Nephron progenitor cell (in vitro differentiated cells): Measurements from ENCODE around the gene C1orf21.

Source experiments
- DNase-seq: peaks from one replicate; pipeline ENCODE4 v3.0.0; 2021
- H3K27ac Mint-ChIP-seq: 2 replicates; pipeline ENCODE4 v1.8.0; 2021; ENCODE audit warnings: mild to moderate bottlenecking, moderate library complexity, mixed read lengths
- H3K27me3 Mint-ChIP-seq: 2 replicates; pipeline ENCODE4 v1.8.0; 2021; ENCODE audit warnings: mild to moderate bottlenecking, low read depth, mixed read lengths; ENCODE audit not compliant: poor library complexity
- H3K36me3 Mint-ChIP-seq: 2 replicates; pipeline ENCODE4 v1.8.0; 2021; ENCODE audit warnings: low read depth, mixed read lengths
- H3K4me1 Mint-ChIP-seq: 2 replicates; pipeline ENCODE4 v1.8.0; 2021; ENCODE audit warnings: mixed read lengths
- H3K4me3 Mint-ChIP-seq: 2 replicates; pipeline ENCODE4 v1.8.0; 2021; ENCODE audit warnings: mild to moderate bottlenecking, moderate library complexity, mixed read lengths
- H3K9me3 Mint-ChIP-seq: 2 replicates; pipeline ENCODE4 v1.8.0; 2021; ENCODE audit warnings: mild to moderate bottlenecking, moderate library complexity, mixed read lengths
- CTCF ChIP-seq: fragments of 200-600 bp; sonication (generic); IDR thresholded peaks from 2 replicates; pipeline ENCODE4 v1.5.0; 2021; ENCODE audit warnings: antibody characterized with exemption

The C1orf21 gene

GRCh38 chr1:184614667-184615066, 227.8 kb downstream of the C1orf21 start:
- Mint-ChIP-seq H3K27ac (peak overlapping the region; percentile 32), H3K4me3 (no peak overlapping the region), H3K4me1 (peaks cover 17% of the 10 kb centered on the region), H3K9me3 (no peaks in the 10 kb centered on the region), H3K27me3 (no peaks in the 10 kb centered on the region), H3K36me3 (peaks cover 5% of the 10 kb centered on the region)
- TF ChIP-seq CTCF, result no peak
- no peak for DNase-seq

- no peak overlapping the region for H3K4me3 Mint-ChIP-seq
- no peaks in the 10 kb centered on the region for H3K27me3 Mint-ChIP-seq
- no peak overlapping the region for H3K27ac Mint-ChIP-seq
- no peak for DNase-seq
- TF ChIP-seq CTCF, result no peak
- H3K4me1 Mint-ChIP-seq, result peaks cover 14% of the 10 kb centered on the region
- H3K36me3 Mint-ChIP-seq, result peaks cover 7% of the 10 kb centered on the region
- no peaks in the 10 kb centered on the region for H3K9me3 Mint-ChIP-seq
Observed at GRCh38 chr1:184615301-184615700, 228.5 kb downstream of the C1orf21 start.

GRCh38 chr1:184616504-184616903, 229.7 kb downstream of the C1orf21 start:
- Mint-ChIP-seq H3K4me3 (no peak overlapping the region), H3K36me3 (peaks cover 10% of the 10 kb centered on the region), H3K9me3 (no peaks in the 10 kb centered on the region), H3K27ac (no peak overlapping the region), H3K27me3 (no peaks in the 10 kb centered on the region), H3K4me1 (peaks cover 9% of the 10 kb centered on the region)
- no peak for TF ChIP-seq CTCF
- DNase-seq, result no peak

- H3K4me3 Mint-ChIP-seq, result no peak overlapping the region
- H3K27me3 Mint-ChIP-seq, result no peaks in the 10 kb centered on the region
- DNase-seq, result no peak
- peaks cover 12% of the 10 kb centered on the region for H3K36me3 Mint-ChIP-seq
- peaks cover 18% of the 10 kb centered on the region for H3K4me1 Mint-ChIP-seq
- H3K9me3 Mint-ChIP-seq, result no peaks in the 10 kb centered on the region
- TF ChIP-seq CTCF, result no peak
- no peak overlapping the region for H3K27ac Mint-ChIP-seq
Observed at GRCh38 chr1:184617433-184618029, 230.7 kb downstream of the C1orf21 start.

GRCh38 chr1:184618851-184619250, 232.0 kb downstream of the C1orf21 start:
- DNase-seq, result no peak
- Mint-ChIP-seq H3K27me3 (no peaks in the 10 kb centered on the region), H3K4me3 (no peak overlapping the region), H3K9me3 (no peaks in the 10 kb centered on the region), H3K36me3 (peaks cover 16% of the 10 kb centered on the region), H3K27ac (no peak overlapping the region), H3K4me1 (peaks cover 31% of the 10 kb centered on the region)
- no peak for TF ChIP-seq CTCF

GRCh38 chr1:184620469-184620868, 233.6 kb downstream of the C1orf21 start:
- DNase-seq, result no peak
- H3K4me3 Mint-ChIP-seq, result no peak overlapping the region
- no peak overlapping the region for H3K27ac Mint-ChIP-seq
- H3K27me3 Mint-ChIP-seq, result no peaks in the 10 kb centered on the region
- peaks cover 17% of the 10 kb centered on the region for H3K36me3 Mint-ChIP-seq
- H3K9me3 Mint-ChIP-seq, result no peaks in the 10 kb centered on the region
- peaks cover 42% of the 10 kb centered on the region for H3K4me1 Mint-ChIP-seq
- no peak for TF ChIP-seq CTCF
